Activated naive CD4-positive, alpha-beta T cell treated with anti-CD3 and anti-CD28 coated beads for 36 hours (primary cell): ENCODE results near the gene UBN2. TPM values are rescaled to one million over a fixed set of nuclear protein-coding genes. Genes with fewer than 3 reads are reported as not detected.
"Not testable (repeated sequence)": the region's sequence is repeated elsewhere in the genome, so short reads cannot be mapped to it uniquely, and the experiment has no call there.

Experiments
- CTCF ChIA-PET: fragments of 350-600 bp; sonication (Branson Sonifier 250); formaldehyde crosslinking; loops from one replicate; lab custom pipeline; 2021; ENCODE audit warnings: antibody characterized with exemption; lab: Charles Lee
- DNase-seq: peaks from one replicate; pipeline ENCODE4 v3.0.0-alpha.2; 2020
- H3K27ac Mint-ChIP-seq: one replicate; pipeline ENCODE4 v1.8.0; 2021; ENCODE audit warnings: mild to moderate bottlenecking, mixed read lengths
- H3K27me3 Mint-ChIP-seq: one replicate; pipeline ENCODE4 v1.8.0; 2021; ENCODE audit warnings: low read depth, mixed read lengths
- H3K36me3 Mint-ChIP-seq: one replicate; pipeline ENCODE4 v1.8.0; 2021; ENCODE audit warnings: low read depth, mixed read lengths
- H3K4me1 Mint-ChIP-seq: one replicate; pipeline ENCODE4 v1.8.0; 2021; ENCODE audit warnings: low read depth, mixed read lengths
- H3K4me3 Mint-ChIP-seq: one replicate; pipeline ENCODE4 v1.8.0; 2021; ENCODE audit warnings: mild to moderate bottlenecking, moderate library complexity, mixed read lengths
- H3K9me3 Mint-ChIP-seq: one replicate; pipeline ENCODE4 v1.8.0; 2021; ENCODE audit warnings: mixed read lengths
- intact Hi-C: fragments of 100-400 bp; cut with micrococcal nuclease; formaldehyde crosslinking; loops from one replicate; pipeline ENCODE4 v1.15.1; 2023
- total RNA-seq, 2 experiments: library from RNA; stranded (reverse); gene quantifications; one replicate each; pipeline ENCODE4 v1.2.3, GENCODE V29; 2021

The UBN2 gene
- total RNA-seq, 2 experiments from 2014 or later = 9.7 to 10.6 TPM

GRCh38 chr7:139218173-139218572 lies 12.9 kb upstream of the UBN2 start:
- H3K27ac Mint-ChIP-seq = no peak overlapping the region
- CTCF ChIA-PET = no interaction called here
- intact Hi-C loops = no loop called here

GRCh38 chr7:139224219-139224618 lies 6.8 kb upstream of the UBN2 start:
- H3K4me3 Mint-ChIP-seq = no peak overlapping the region
- DNase-seq = no peak
- H3K27ac Mint-ChIP-seq = no peak overlapping the region
- intact Hi-C loops = no loop called here
- H3K36me3 Mint-ChIP-seq = no peaks in the 10 kb centered on the region
- H3K9me3 Mint-ChIP-seq = no peaks in the 10 kb centered on the region
- CTCF ChIA-PET = interaction anchor here (0.7 kb wide), 1 partner anchor 21 kb away, joined by 3 read pairs; no protein-coding TSS in a partner anchor
- H3K27me3 Mint-ChIP-seq = no peaks in the 10 kb centered on the region
- no peaks in the 10 kb centered on the region for H3K4me1 Mint-ChIP-seq

More at GRCh38 chr7:139218173-139218572, 12.9 kb upstream of the UBN2 start:
- no peaks in the 10 kb centered on the region for H3K27me3 Mint-ChIP-seq
- H3K9me3 Mint-ChIP-seq = peaks cover 2% of the 10 kb centered on the region
- DNase-seq = no peak
- no peak overlapping the region for H3K4me3 Mint-ChIP-seq
- no peaks in the 10 kb centered on the region for H3K36me3 Mint-ChIP-seq
- H3K4me1 Mint-ChIP-seq = no peaks in the 10 kb centered on the region

GRCh38 chr7:139224836-139225235 lies 6.2 kb upstream of the UBN2 start:
- DNase-seq, H3K27me3 Mint-ChIP-seq, H3K36me3 Mint-ChIP-seq, H3K9me3 Mint-ChIP-seq, H3K4me3 Mint-ChIP-seq, H3K27ac Mint-ChIP-seq, intact Hi-C loops, H3K4me1 Mint-ChIP-seq: not testable (repeated sequence)
- CTCF ChIA-PET = interaction anchor here (0.7 kb wide), 1 partner anchor 22 kb away, joined by 3 read pairs; no protein-coding TSS in a partner anchor

- H3K4me3 Mint-ChIP-seq, H3K9me3 Mint-ChIP-seq, H3K27ac Mint-ChIP-seq, DNase-seq, intact Hi-C loops, H3K36me3 Mint-ChIP-seq, CTCF ChIA-PET, H3K4me1 Mint-ChIP-seq, H3K27me3 Mint-ChIP-seq: not testable (repeated sequence)
Observed at GRCh38 chr7:139225286-139226157, 5.5 kb upstream of the UBN2 start.

GRCh38 chr7:139226158-139226515 lies 4.9 kb upstream of the UBN2 start:
- H3K9me3 Mint-ChIP-seq, CTCF ChIA-PET, DNase-seq, H3K27ac Mint-ChIP-seq, intact Hi-C loops, H3K27me3 Mint-ChIP-seq, H3K4me1 Mint-ChIP-seq, H3K4me3 Mint-ChIP-seq, H3K36me3 Mint-ChIP-seq: not testable (repeated sequence)

- intact Hi-C loops = not testable (repeated sequence)
Observed at GRCh38 chr7:139226988-139227488, 4.0 kb upstream of the UBN2 start.

GRCh38 chr7:139230023-139230422 lies 1.0 kb upstream of the UBN2 start:
- Mint-ChIP-seq H3K4me3 (peak overlapping the region; percentile 87), H3K27me3 (no peaks in the 10 kb centered on the region), H3K36me3 (peaks cover 3% of the 10 kb centered on the region), H3K27ac (no peak overlapping the region), H3K9me3 (no peaks in the 10 kb centered on the region), H3K4me1 (peaks cover 17% of the 10 kb centered on the region)
- CTCF ChIA-PET = interaction anchor here (1.2 kb wide), 1 partner anchor 106 kb away, joined by 3 read pairs; no protein-coding TSS in a partner anchor
- intact Hi-C loops = loop anchor here (2.0 to 5.0 kb wide), 5 partner anchors 111 to 937 kb away; no protein-coding TSS in a partner anchor
- no peak for DNase-seq

More at GRCh38 chr7:139226988-139227488, 4.0 kb upstream of the UBN2 start:
- H3K4me3 Mint-ChIP-seq, H3K36me3 Mint-ChIP-seq, H3K4me1 Mint-ChIP-seq, DNase-seq, CTCF ChIA-PET, H3K27ac Mint-ChIP-seq, H3K27me3 Mint-ChIP-seq, H3K9me3 Mint-ChIP-seq: not testable (repeated sequence)

- peaks cover 3% of the 10 kb centered on the region for H3K36me3 Mint-ChIP-seq
- H3K9me3 Mint-ChIP-seq = no peaks in the 10 kb centered on the region
- intact Hi-C loops = loop anchor here (2.0 to 5.0 kb wide), 5 partner anchors 112 to 937 kb away; no protein-coding TSS in a partner anchor
- no peak for DNase-seq
- H3K27me3 Mint-ChIP-seq = no peaks in the 10 kb centered on the region
- H3K4me1 Mint-ChIP-seq = peaks cover 17% of the 10 kb centered on the region
- CTCF ChIA-PET = interaction anchor here (1.2 kb wide), 1 partner anchor 106 kb away, joined by 3 read pairs; no protein-coding TSS in a partner anchor
- no peak overlapping the region for H3K27ac Mint-ChIP-seq
- peak overlapping the region; percentile 87 for H3K4me3 Mint-ChIP-seq
Observed at GRCh38 chr7:139230484-139230773, 608 bp upstream of the UBN2 start.

- Mint-ChIP-seq H3K27ac (no peak overlapping the region), H3K9me3 (no peaks in the 10 kb centered on the region), H3K36me3 (peaks cover 3% of the 10 kb centered on the region), H3K27me3 (no peaks in the 10 kb centered on the region), H3K4me3 (peak overlapping the region; percentile 90), H3K4me1 (peaks cover 24% of the 10 kb centered on the region)
- CTCF ChIA-PET = interaction anchor here (1.0 to 1.7 kb wide), 3 partner anchors 10 to 136 kb away, joined by 3 to 5 read pairs (median 3); no protein-coding TSS in a partner anchor
- peak; percentile 36 for DNase-seq
- intact Hi-C loops = loop anchor here (1.0 to 5.0 kb wide), 10 partner anchors 98 to 936 kb away; partner anchors contain the start of gene TRIM24
Observed at GRCh38 chr7:139231513-139232376, 708 bp downstream of the UBN2 start.

- Mint-ChIP-seq H3K9me3 (no peaks in the 10 kb centered on the region), H3K36me3 (peaks cover 5% of the 10 kb centered on the region), H3K27me3 (no peaks in the 10 kb centered on the region), H3K27ac (no peak overlapping the region), H3K4me3 (peak overlapping the region; percentile 90), H3K4me1 (peaks cover 24% of the 10 kb centered on the region)
- no peak for DNase-seq
- intact Hi-C loops = loop anchor here (2.0 to 5.0 kb wide), 4 partner anchors 128 to 935 kb away; no protein-coding TSS in a partner anchor
- CTCF ChIA-PET = interaction anchor here (1.0 to 1.7 kb wide), 2 partner anchors 10 to 137 kb away, joined by 3 to 5 read pairs; no protein-coding TSS in a partner anchor
Observed at GRCh38 chr7:139232377-139232717, 1.3 kb downstream of the UBN2 start.

- Mint-ChIP-seq H3K27me3 (no peaks in the 10 kb centered on the region), H3K4me3 (peak overlapping the region; percentile 90), H3K9me3 (no peaks in the 10 kb centered on the region), H3K4me1 (peaks cover 24% of the 10 kb centered on the region), H3K36me3 (peaks cover 6% of the 10 kb centered on the region), H3K27ac (peak overlapping the region; percentile 52)
- CTCF ChIA-PET = interaction anchor here (1.7 kb wide), 1 partner anchor 9 kb away, joined by 5 read pairs; no protein-coding TSS in a partner anchor
- intact Hi-C loops = loop anchor here (2.0 to 5.0 kb wide), 4 partner anchors 128 to 934 kb away; no protein-coding TSS in a partner anchor
- no peak for DNase-seq
Observed at GRCh38 chr7:139232904-139233303, 1.9 kb downstream of the UBN2 start.

- CTCF ChIA-PET = interaction anchor here (1.7 kb wide), 1 partner anchor 9 kb away, joined by 5 read pairs; no protein-coding TSS in a partner anchor
- H3K36me3 Mint-ChIP-seq = peaks cover 25% of the 10 kb centered on the region
- no peak for DNase-seq
Observed at GRCh38 chr7:139241258-139241657, 10.2 kb downstream of the UBN2 start.

More at GRCh38 chr7:139241258-139241657, 10.2 kb downstream of the UBN2 start:
- Mint-ChIP-seq H3K27me3 (no peaks in the 10 kb centered on the region), H3K4me1 (peaks cover 7% of the 10 kb centered on the region), H3K9me3 (no peaks in the 10 kb centered on the region), H3K4me3 (no peak overlapping the region), H3K27ac (no peak overlapping the region)
- intact Hi-C loops = no loop called here
